ENCODE data around the gene TCFL5.

TCFL5 gene

DNA sequence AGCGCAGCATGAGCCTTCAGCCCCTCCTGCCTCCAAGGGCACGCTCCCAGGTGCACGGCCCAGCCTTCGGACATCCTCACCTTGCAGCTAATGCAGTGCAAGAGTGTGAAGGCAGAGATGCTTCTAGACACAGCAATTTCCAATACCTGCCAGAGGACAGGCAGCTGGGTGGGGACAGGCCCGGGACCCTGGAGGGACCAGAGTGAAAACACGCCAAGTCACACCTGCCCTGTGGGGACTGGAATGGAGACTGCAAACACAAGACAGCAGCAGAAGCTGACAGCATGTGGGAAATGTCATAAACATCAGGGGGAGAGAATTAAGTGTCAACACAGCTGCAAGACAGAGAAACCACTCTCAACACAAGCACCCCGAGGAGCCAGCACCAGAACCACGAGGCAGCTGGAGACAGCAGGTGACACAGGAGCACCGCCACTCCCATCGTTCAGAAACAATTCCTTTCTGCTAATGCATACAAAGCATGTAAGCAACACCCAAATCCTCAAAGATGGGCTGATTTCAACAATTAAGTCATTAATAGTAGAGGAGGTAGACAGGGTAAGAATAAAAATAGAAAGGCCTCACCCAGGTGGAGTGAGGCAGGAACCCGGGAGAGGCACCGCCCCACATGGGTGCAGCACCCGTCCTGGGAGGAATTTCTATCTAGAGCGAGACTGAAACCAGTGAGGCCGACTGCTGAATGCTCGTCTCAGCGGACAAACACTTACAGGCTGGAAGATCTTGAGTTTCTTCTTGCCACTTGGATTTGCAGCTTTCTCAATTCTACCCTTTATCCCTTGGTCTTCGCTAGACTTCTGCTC lies 47.6 kb upstream of the TCFL5 start:
- no peak overlapping the region for H3K4me2 ChIP-seq (ENCODE audit: low read length, poor library complexity, severe bottlenecking)
- peaks cover 25% of the 10 kb centered on the region for H3K79me1 ChIP-seq (replicated peaks; ENCODE audit: low read length, poor library complexity, severe bottlenecking)
- no peak overlapping the region for H3K4me3 ChIP-seq (ENCODE audit: insufficient read depth in 1 of 2, low read depth in 1 of 2, low read length in 2 of 2)
- WGBS, result 93% methylated on average over 16 of the region's 18 CpGs
- H2AK5ac ChIP-seq (ENCODE audit: low read length, severe bottlenecking), result no peak overlapping the region
- no peaks in the 10 kb centered on the region for H3K27me3 ChIP-seq (ENCODE audit: control insufficient read depth in 1 of 2, insufficient read depth in 1 of 2, low read length in 2 of 2)
- no peak overlapping the region for H2BK12ac ChIP-seq (ENCODE audit: low read length in 2 of 2)
- no peak overlapping the region for H2AFZ ChIP-seq (ENCODE audit: low read depth, low read length)
- H4K91ac ChIP-seq (ENCODE audit: low read length), result no peak overlapping the region
- H3K4me1 ChIP-seq (ENCODE audit: control insufficient read depth, insufficient read depth, low read depth, low read length), result peaks cover 5% of the 10 kb centered on the region
- no peak overlapping the region for H3K4ac ChIP-seq (ENCODE audit: low read depth in 1 of 2, low read length in 2 of 2)
- no peak overlapping the region for H2BK15ac ChIP-seq (ENCODE audit: low read depth, poor library complexity, severe bottlenecking)
- no peak overlapping the region for H3K14ac ChIP-seq (ENCODE audit: low read length in 2 of 2)
- no peak for DNase-seq
- H3K9me3 ChIP-seq (ENCODE audit: control insufficient read depth, low read length), result no peaks in the 10 kb centered on the region
- H2BK120ac ChIP-seq (ENCODE audit: low read depth, low read length), result no peak overlapping the region
- no peak overlapping the region for H3K27ac ChIP-seq (ENCODE audit: low read length, poor library complexity, severe bottlenecking)
- peaks cover 75 to 91% of the 10 kb centered on the region in 2 experiments for H3K36me3 ChIP-seq (ENCODE audit: control insufficient read depth in 1 of 2, insufficient read depth in 2 of 2, low read depth in 1 of 2, low read length in 2 of 2)
- no peak overlapping the region for H3K9ac ChIP-seq (ENCODE audit: low read length)
- no peak overlapping the region for H2BK5ac ChIP-seq (ENCODE audit: low read depth, low read length, poor library complexity, severe bottlenecking)
- H4K8ac ChIP-seq (ENCODE audit: low read length), result no peak overlapping the region
- no peak overlapping the region for H3K23ac ChIP-seq (ENCODE audit: low read length in 2 of 2)
- H3K18ac ChIP-seq (ENCODE audit: low read depth in 1 of 2, low read length in 2 of 2), result no peak overlapping the region

DNA sequence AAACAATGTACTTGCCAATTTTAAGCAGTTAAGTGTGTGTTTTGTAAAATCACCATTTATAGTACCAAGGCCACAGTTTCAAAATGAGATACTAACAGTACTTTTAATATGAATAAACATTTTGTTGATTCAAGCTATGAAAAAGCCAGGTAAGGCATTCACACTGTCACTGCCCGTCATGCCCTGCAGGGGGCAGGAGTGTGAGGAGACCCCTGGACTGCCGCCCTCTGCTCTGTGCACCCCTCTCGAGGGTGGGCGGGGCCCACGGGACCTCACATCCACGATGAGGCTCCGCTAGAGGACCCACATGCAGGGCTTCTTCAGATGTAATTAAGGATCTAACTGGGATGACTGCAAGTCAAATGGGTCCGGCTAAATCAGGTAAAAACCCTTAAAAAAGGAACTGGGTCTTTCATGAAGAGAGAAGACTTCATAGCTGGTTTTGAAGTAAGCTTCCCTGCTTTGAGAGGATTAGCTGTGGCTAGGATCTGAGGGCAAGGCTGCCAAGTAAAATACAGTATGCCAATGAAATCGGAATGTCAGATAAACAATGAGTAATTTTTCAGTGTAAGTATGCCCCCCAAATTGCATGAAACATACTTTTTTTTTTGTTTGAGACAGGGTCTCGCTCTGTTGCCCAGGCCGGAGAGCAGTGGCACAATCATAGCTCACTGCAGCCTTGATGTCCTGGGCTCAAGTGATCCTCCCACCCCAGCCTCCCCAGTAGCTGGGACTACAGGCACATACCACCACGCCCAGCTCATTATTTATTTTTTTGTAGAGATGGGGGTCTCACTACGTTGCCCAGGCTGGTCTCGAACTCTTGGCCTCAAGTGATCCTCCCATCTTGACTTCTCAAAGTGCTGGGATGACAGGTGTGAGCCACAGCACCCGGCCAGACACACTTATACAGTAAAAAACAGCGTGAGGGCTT lies 46.0 kb upstream of the TCFL5 start:
- Histone ChIP-seq H2BK12ac (ENCODE audit: low read length in 2 of 2) (no peak overlapping the region), H3K4me2 (ENCODE audit: low read length, poor library complexity, severe bottlenecking) (no peak overlapping the region), H2AFZ (ENCODE audit: low read depth, low read length) (no peak overlapping the region), H3K9me3 (ENCODE audit: control insufficient read depth, low read length) (no peaks in the 10 kb centered on the region), H2AK5ac (ENCODE audit: low read length, severe bottlenecking) (no peak overlapping the region), H3K14ac (ENCODE audit: low read length in 2 of 2) (no peak overlapping the region), H2BK120ac (ENCODE audit: low read depth, low read length) (no peak overlapping the region), H2BK5ac (ENCODE audit: low read depth, low read length, poor library complexity, severe bottlenecking) (no peak overlapping the region), H4K8ac (ENCODE audit: low read length) (no peak overlapping the region), H4K91ac (ENCODE audit: low read length) (no peak overlapping the region), H3K23ac (ENCODE audit: low read length in 2 of 2) (no peak overlapping the region), H3K36me3 (ENCODE audit: control insufficient read depth in 1 of 2, insufficient read depth in 2 of 2, low read depth in 1 of 2, low read length in 2 of 2) (peaks cover 75 to 98% of the 10 kb centered on the region in 2 experiments), H3K4me1 (ENCODE audit: control insufficient read depth, insufficient read depth, low read depth, low read length) (peaks cover 9% of the 10 kb centered on the region), H3K27me3 (ENCODE audit: control insufficient read depth in 1 of 2, insufficient read depth in 1 of 2, low read length in 2 of 2) (no peaks in the 10 kb centered on the region), H3K79me1 (replicated peaks; ENCODE audit: low read length, poor library complexity, severe bottlenecking) (peaks cover 29% of the 10 kb centered on the region), H3K4me3 (ENCODE audit: insufficient read depth in 1 of 2, low read depth in 1 of 2, low read length in 2 of 2) (no peak overlapping the region), H3K9ac (ENCODE audit: low read length) (no peak overlapping the region), H3K18ac (ENCODE audit: low read depth in 1 of 2, low read length in 2 of 2) (no peak overlapping the region), H3K27ac (ENCODE audit: low read length, poor library complexity, severe bottlenecking) (no peak overlapping the region), H2BK15ac (ENCODE audit: low read depth, poor library complexity, severe bottlenecking) (no peak overlapping the region), H3K4ac (ENCODE audit: low read depth in 1 of 2, low read length in 2 of 2) (no peak overlapping the region)
- WGBS, result 86% methylated on average over 16 of the region's 16 CpGs
- no peak for DNase-seq

DNA sequence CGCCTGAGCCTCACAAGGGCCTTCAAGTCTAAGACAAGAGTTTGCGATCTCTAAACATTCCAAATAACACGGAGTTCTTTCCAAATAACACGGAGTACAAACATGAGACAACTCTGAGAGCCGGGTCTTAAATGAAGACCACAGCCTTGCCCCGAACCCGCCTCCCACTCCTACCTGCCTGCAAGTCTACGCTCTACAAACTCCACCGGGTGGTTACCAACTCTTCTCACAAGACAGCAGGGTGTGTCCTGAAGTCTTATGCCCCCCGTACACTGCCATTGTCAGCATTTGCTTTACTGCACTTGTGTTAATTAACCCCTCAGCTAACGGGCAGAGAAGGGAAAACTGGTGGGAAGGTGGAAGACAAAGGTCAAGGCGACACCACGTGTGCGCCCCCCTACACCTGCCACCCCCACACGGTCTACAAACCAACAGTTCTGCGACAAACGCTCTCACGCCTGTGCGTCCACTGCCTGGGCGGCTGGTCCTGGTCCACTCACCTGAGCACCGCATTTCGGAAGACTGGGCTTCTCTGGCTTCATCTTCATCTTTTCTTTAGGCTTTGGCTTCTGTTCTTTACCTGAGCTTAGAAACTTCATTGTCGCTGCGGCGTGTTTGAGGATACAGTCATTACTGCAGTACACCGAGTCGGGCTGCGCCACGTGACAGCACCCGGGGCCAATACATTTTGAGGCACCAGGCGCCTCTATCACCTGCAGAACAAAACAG lies 45.2 kb upstream of the TCFL5 start:
- 98% methylated on average over 30 of the region's 31 CpGs for WGBS
- no peak overlapping the region for H3K4me2 ChIP-seq (ENCODE audit: low read length, poor library complexity, severe bottlenecking)
- peaks cover 31% of the 10 kb centered on the region for H3K79me1 ChIP-seq (replicated peaks; ENCODE audit: low read length, poor library complexity, severe bottlenecking)
- no peak overlapping the region for H3K4me3 ChIP-seq (ENCODE audit: insufficient read depth in 1 of 2, low read depth in 1 of 2, low read length in 2 of 2)
- H3K4ac ChIP-seq (ENCODE audit: low read depth in 1 of 2, low read length in 2 of 2), result no peak overlapping the region
- H3K9me3 ChIP-seq (ENCODE audit: control insufficient read depth, low read length), result no peaks in the 10 kb centered on the region
- no peak overlapping the region for H3K14ac ChIP-seq (ENCODE audit: low read length in 2 of 2)
- no peak overlapping the region for H3K18ac ChIP-seq (ENCODE audit: low read depth in 1 of 2, low read length in 2 of 2)
- DNase-seq, result no peak
- H2BK15ac ChIP-seq (ENCODE audit: low read depth, poor library complexity, severe bottlenecking), result no peak overlapping the region
- H2BK12ac ChIP-seq (ENCODE audit: low read length in 2 of 2), result no peak overlapping the region
- no peak overlapping the region for H2BK5ac ChIP-seq (ENCODE audit: low read depth, low read length, poor library complexity, severe bottlenecking)
- no peak overlapping the region for H3K27ac ChIP-seq (ENCODE audit: low read length, poor library complexity, severe bottlenecking)
- H4K91ac ChIP-seq (ENCODE audit: low read length), result no peak overlapping the region
- no peak overlapping the region for H2AK5ac ChIP-seq (ENCODE audit: low read length, severe bottlenecking)
- H3K36me3 ChIP-seq (ENCODE audit: control insufficient read depth in 1 of 2, insufficient read depth in 2 of 2, low read depth in 1 of 2, low read length in 2 of 2), result peaks cover 77 to 99% of the 10 kb centered on the region in 2 experiments
- no peaks in the 10 kb centered on the region for H3K27me3 ChIP-seq (ENCODE audit: control insufficient read depth in 1 of 2, insufficient read depth in 1 of 2, low read length in 2 of 2)
- peaks cover 13% of the 10 kb centered on the region for H3K4me1 ChIP-seq (ENCODE audit: control insufficient read depth, insufficient read depth, low read depth, low read length)
- no peak overlapping the region for H2AFZ ChIP-seq (ENCODE audit: low read depth, low read length)
- H4K8ac ChIP-seq (ENCODE audit: low read length), result no peak overlapping the region
- no peak overlapping the region for H3K9ac ChIP-seq (ENCODE audit: low read length)
- no peak overlapping the region for H3K23ac ChIP-seq (ENCODE audit: low read length in 2 of 2)
- H2BK120ac ChIP-seq (ENCODE audit: low read depth, low read length), result no peak overlapping the region

Measured in mesenchymal stem cell (in vitro differentiated cells and primary cell).